RKO (cell line): ENCODE results near the gene IRGC.
"Not testable (repeated sequence)": the region's sequence is repeated elsewhere in the genome, so short reads cannot be mapped to it uniquely, and the experiment has no call there.

ENCODE experiments used
- DNase-seq: peaks from one replicate; pipeline ENCODE4 v3.0.0-alpha.2; 2016; ENCODE audit warnings: low spot score

The IRGC gene

DNA sequence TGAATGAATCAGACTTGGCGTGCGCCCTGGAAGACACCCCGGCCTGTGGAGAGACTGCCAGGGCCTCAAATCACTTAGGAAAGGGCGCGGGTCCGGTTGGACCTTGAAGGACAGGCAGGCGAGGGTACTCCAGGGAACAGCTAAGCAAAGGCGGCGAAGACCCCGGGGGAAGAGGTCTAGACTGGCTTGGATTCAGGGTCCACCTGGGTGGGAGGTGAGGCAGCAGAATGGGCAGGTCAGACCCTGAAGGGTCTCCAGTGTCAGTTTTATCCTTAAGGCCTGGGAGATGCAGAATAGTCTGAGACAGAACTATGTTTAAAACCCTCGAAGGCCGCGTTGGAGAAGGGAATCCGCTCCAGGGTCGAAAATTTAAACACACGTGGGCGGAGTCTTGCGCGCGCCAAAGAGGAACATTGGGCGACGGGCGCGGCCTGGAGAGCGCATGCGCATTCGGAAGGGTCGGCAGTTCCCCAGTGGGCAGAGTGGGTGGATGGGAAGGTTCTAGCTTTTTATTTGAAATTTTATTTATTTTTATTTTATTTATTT lies 39.5 kb downstream of the IRGC start:
- DNase-seq, result peak; percentile 88

DNA sequence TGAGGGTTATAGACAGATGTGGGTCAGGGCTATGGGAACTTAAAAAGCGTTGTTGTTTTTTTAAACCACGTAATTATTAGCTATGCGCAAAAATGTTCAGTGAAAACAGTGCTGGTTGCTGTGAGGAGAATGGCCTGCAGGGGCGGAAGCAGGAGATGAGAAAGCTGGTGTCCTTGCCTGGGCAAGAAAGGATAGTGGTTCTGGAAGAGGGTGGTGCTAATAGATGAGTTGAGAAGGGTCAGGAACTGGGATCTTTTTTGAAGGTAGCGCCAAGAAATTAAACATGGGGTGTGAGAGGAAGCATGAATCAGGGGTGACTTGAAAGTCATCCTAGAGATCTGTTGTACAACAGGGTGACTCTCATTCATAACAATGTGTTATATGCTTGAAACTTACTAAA lies 43.6 kb downstream of the IRGC start:
- DNase-seq, result peak; percentile 97

DNA sequence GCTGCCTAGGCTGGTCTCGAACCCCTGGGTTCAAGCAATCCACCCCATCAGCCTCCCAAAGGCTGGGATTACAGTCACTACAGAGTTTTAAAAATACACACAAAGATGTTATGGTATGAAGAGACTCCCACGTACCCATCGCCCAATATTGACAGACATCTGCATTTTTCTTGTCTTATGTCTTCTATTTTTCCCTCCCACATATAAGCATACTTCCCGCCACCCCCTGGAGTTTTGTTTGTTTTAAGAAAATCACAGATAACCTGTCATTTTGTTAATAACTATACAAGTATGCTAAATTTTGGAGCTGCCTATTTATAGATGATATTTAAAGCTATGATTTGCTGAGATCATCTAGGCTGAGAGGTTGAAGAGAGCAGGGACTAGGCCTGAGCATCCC lies 45.1 kb downstream of the IRGC start:
- DNase-seq, result no peak

- DNase-seq, result no peak
These were observed 46.9 kb downstream of the IRGC start for GRCh38 chr19:43762814-43763213.

DNA sequence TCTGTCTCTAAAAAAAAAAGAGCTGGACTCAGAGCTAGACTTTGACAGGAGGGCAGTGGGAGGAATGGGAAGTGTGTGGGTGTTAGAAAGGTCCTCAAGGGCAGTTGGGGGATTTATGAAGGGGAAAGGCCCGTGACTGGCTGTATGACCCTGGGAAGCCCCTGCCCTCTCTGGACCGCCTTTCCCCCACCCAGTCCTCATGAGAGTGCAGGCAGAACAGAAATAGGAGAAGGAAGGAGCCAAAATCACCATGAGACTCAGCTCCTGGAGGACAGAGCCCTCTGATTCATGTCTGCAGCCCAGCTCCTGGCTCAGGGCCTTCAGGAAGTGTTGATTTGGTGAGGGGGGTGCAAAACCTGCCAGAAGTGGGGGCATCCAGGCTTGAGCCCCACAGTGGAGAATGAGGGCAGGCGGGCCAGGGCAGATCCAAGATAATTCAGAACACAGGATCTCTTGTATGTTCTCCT lies 47.6 kb downstream of the IRGC start:
- peak; percentile 54 for DNase-seq

GRCh38 chr19:43764684-43765083 lies 48.8 kb downstream of the IRGC start:
- not testable (repeated sequence) for DNase-seq

- DNase-seq, result peak; percentile 99
These were observed 49.4 kb downstream of the IRGC start for GRCh38 chr19:43765109-43765876.

DNA sequence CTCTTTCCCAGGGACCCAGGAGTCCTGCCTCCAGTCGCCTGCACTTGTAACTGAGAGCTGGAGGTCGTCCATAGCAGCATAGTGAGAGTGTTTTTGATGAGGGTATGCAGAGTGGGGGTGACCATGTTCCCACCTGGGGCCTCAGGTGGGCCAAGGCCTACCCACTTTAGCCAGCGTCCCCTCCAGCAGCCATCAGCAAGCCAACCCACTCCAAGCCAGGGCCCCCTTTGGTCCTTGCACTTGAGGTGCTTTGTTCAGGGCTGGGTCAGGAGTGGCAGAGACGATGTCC lies 50.8 kb downstream of the IRGC start:
- no peak for DNase-seq

- no peak for DNase-seq
These were observed 51.4 kb downstream of the IRGC start for GRCh38 chr19:43767316-43767715.

GRCh38 chr19:43767818-43768217 lies 51.9 kb downstream of the IRGC start:
- DNase-seq, result no peak

- no peak for DNase-seq
These were observed 52.6 kb downstream of the IRGC start for GRCh38 chr19:43768273-43769050.

DNA sequence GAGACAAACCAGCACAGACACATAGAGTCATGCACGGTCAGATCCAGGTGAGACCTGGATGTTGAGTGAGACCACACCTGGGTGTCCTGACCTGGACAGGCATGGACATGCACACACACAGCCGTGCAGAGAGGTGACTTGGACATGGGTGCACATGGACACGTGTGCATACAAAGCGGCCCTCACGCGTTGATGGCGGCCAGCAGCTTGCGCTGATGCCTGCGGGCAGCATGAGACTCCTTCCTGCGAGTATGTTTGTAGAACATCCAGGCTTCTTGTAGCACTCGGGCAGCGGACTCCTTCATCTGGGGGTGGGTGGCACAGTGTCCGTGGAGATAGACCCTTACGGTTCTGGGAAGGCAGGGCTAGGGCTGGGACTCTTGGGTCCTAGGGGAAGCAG lies 53.4 kb downstream of the IRGC start:
- no peak for DNase-seq
